GM18907 (cell line): ENCODE data around the gene TMEM192.
"Not testable (repeated sequence)": the region's sequence is repeated elsewhere in the genome, so short reads cannot be mapped to it uniquely, and the experiment has no call there.

ENCODE experiments used
- ATAC-seq: cut with Tn5 transposase; IDR thresholded peaks from one replicate; pipeline ENCODE4 v1.9.1; 2021; ENCODE audit warnings: mild to moderate bottlenecking, moderate library complexity; ENCODE audit not compliant: unreplicated experiment

Gene TMEM192

GRCh38 chr4:165112368-165113121 lies at the start of gene TMEM192:
Gene TMEM192 (minus strand): TSS chr4:165112860. CDS start chr4:165112773, 87 bp downstream.
- peak; percentile 98 for ATAC-seq

GRCh38 chr4:165158762-165159161 lies 46.1 kb upstream of the TMEM192 start:
- no peak for ATAC-seq

GRCh38 chr4:165156906-165157305 lies 44.2 kb upstream of the TMEM192 start:
- ATAC-seq: no peak

GRCh38 chr4:165154482-165154881 lies 41.8 kb upstream of the TMEM192 start:
- no peak for ATAC-seq

GRCh38 chr4:165152527-165152926 lies 39.9 kb upstream of the TMEM192 start:
- ATAC-seq: no peak

- ATAC-seq: no peak
These were observed 39.1 kb upstream of the TMEM192 start for GRCh38 chr4:165151734-165152133.

GRCh38 chr4:165150545-165150944 lies 37.9 kb upstream of the TMEM192 start:
- no peak for ATAC-seq

GRCh38 chr4:165138843-165139242 lies 26.2 kb upstream of the TMEM192 start:
- no peak for ATAC-seq

GRCh38 chr4:165137205-165137604 lies 24.5 kb upstream of the TMEM192 start:
- no peak for ATAC-seq

GRCh38 chr4:165136529-165136928 lies 23.9 kb upstream of the TMEM192 start:
- no peak for ATAC-seq

- no peak for ATAC-seq
These were observed 20.5 kb upstream of the TMEM192 start for GRCh38 chr4:165133150-165133549.

GRCh38 chr4:165131247-165131832 lies 18.7 kb upstream of the TMEM192 start:
- ATAC-seq: peak; percentile 90

GRCh38 chr4:165129924-165130323 lies 17.3 kb upstream of the TMEM192 start:
- no peak for ATAC-seq

GRCh38 chr4:165125869-165126499 lies 13.3 kb upstream of the TMEM192 start:
- not testable (repeated sequence) for ATAC-seq

- no peak for ATAC-seq
These were observed 11.8 kb upstream of the TMEM192 start for GRCh38 chr4:165124488-165124887.

GRCh38 chr4:165118256-165118909 lies 5.7 kb upstream of the TMEM192 start:
- peak; percentile 89 for ATAC-seq

- no peak for ATAC-seq
These were observed 2.6 kb upstream of the TMEM192 start for GRCh38 chr4:165115301-165115700.

- no peak for ATAC-seq
These were observed 723 bp downstream of the TMEM192 start for GRCh38 chr4:165111906-165112367.

- ATAC-seq: no peak
These were observed 6.1 kb downstream of the TMEM192 start for GRCh38 chr4:165106518-165106917.

- no peak for ATAC-seq
These were observed 11.0 kb downstream of the TMEM192 start for GRCh38 chr4:165101641-165102040.

- peak; percentile 65 for ATAC-seq
These were observed 15.9 kb downstream of the TMEM192 start for GRCh38 chr4:165096776-165097175.
